NCI-H146 (cell line): ENCODE measurements around the gene TTLL9.

ENCODE experiments used
- DNase-seq: peaks from one replicate; lab custom pipeline; 2025; lab: John Stamatoyannopoulos, UW

The TTLL9 gene

DNA sequence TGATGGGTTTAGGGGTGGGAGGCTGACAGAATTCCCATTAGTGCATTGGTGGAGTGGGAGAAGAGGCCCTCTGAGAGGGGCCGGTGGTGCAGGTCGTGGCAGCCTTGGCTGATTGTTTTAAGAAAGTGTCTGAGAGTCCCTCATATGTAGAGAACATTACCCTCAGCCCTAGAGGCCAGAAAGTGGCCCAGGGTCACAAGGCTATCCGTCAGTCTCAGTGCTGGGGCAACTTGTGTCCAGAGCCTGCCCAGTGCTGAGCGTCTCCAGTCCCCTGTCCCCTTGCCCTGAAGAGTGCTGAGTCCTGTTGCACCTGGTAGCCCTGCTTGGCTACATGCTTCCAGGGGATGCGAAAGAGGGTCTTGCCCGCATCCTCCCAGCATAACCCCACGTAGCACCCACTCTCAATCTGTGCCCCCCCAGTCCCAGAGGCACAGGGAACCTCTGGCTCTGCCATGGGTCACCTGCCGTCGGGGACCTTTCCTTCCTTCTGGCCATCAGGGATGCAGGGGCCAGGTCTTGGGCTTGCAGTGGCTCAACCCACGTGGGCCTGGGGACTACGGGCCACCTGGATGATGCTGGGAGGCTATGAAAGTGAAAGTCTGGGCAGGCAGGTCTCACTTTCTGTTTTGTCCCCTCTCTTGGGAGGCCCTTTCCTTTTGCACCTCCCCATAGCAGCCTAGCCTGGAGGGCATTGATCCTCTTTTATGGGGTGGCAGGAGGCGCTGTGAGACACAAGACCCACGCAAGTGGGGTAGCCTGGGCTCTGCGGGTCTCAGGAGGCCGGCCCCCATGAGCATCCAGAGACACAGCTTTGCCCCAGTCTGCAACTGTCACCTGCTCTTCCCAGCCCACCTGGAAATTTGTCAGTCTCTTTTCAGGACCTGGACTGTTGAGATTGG lies 12.3 kb upstream of the TTLL9 start:
- DNase-seq, result no peak

DNA sequence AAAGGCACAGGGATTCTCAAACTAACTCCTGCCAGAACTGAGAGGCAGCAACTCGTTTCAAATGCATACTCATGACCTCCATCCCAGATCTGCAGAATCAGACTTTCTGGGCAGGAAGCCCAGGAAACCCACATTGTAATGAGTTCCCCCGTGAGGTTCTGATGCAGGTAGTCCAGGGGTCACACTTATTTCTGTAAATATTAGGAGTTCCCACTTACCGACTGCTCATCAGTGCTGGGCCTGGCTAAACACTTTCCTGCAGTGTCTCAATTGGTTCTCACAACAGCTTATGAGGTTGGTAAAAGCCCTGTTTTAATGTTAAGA lies 11.7 kb upstream of the TTLL9 start:
- no peak for DNase-seq

- DNase-seq, result no peak
These were observed 11.0 kb upstream of the TTLL9 start for GRCh38 chr20:31859266-31859997.

GRCh38 chr20:31859998-31860380 lies 10.4 kb upstream of the TTLL9 start:
- DNase-seq, result no peak

DNA sequence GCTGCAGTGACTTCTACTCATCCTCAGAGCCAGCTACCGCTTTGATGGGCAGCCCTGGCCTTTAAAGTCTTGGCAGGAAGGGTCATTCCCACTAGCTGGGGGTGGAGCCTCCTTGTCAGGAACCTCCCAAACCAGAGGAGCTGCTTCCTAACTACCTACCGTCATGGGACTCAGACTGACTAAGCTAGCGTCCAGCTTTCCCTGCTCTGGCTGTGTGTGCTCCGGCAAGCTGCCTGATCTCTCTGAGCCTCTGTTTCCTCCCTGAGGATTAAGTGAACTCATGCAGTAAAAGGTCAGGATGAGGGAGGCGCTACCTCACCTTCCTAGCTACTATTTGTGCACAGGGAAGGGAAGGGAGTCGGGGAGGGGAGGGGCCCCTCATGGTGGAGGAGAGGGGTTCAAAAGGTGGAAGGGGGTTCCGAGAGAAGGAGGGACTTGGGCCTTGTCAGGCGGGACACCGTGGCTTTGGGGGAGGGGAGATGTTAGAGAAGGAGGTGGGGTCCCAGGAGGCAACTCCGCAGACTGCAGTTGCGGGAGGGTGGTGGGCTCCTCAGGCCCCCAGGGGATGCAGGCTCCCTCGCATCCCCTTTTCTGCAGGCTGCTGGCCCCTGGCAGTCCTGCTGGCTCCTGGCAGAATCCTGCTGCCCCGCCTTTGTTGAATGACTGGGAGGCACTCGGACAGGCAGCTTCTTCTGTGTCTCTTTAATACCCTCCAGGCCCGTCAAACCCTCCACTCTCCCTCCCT lies 9.9 kb upstream of the TTLL9 start:
- DNase-seq, result peak; percentile 35

GRCh38 chr20:31861135-31861384 lies 9.4 kb upstream of the TTLL9 start:
- peak; percentile 83 for DNase-seq

GRCh38 chr20:31861385-31862156 lies 8.9 kb upstream of the TTLL9 start:
- DNase-seq, result peak; percentile 96

- DNase-seq, result no peak
These were observed 8.3 kb upstream of the TTLL9 start for GRCh38 chr20:31862157-31862470.

GRCh38 chr20:31862506-31862905 lies 7.9 kb upstream of the TTLL9 start:
- DNase-seq, result no peak

- no peak for DNase-seq
These were observed 6.9 kb upstream of the TTLL9 start for GRCh38 chr20:31863296-31864085.

- no peak for DNase-seq
These were observed 5.7 kb upstream of the TTLL9 start for GRCh38 chr20:31864521-31865400.

GRCh38 chr20:31866221-31866620 lies 4.2 kb upstream of the TTLL9 start:
- DNase-seq, result no peak

DNA sequence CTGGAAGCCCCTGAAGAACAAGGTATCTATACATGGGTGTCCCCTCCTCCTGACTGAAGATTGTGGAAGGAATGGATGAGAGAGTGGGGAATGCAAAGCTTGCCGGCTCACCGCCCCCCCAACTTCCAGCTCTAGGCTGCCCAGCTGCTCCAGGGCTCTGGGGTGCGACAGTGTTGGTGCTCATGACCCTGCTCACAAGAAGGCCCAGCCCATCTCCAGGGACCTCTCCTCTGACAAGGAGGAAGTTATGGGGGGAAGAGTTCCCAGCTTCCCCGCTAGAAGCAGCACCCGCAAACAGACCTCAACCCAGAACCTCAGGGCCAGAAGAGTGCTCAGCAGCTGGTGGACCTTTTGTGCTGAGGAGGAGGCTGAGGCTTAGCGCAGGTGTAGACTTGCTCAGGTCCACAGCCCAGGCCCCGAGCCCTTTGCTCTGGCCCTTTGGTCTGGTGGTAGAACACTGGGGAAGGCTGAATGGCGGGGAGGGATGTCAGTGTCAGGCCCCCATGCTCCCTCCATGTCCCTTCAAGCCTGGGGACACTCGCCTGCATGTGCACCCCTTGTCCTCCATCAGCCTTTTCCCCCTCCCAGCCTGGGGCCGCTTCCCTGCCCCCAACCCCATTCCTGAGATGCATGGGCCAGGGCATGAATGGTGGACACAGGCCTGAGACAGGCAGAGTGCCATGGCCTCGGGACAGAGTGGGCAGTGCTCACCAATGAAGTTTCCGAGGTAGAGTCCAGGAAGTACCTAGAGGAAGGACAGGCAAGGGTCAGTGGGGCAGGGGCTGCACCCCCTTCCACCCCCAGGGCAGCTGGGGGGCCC lies 1.4 kb upstream of the TTLL9 start:
- DNase-seq, result no peak

- no peak for DNase-seq
These were observed 827 bp upstream of the TTLL9 start for GRCh38 chr20:31869673-31869941.

GRCh38 chr20:31870726-31871617 lies 538 bp downstream of the TTLL9 start:
- DNase-seq, result peak; percentile 50

- no peak for DNase-seq
These were observed 1.2 kb downstream of the TTLL9 start for GRCh38 chr20:31871618-31871954.

GRCh38 chr20:31872406-31872805 lies 2.0 kb downstream of the TTLL9 start:
- DNase-seq, result no peak

DNA sequence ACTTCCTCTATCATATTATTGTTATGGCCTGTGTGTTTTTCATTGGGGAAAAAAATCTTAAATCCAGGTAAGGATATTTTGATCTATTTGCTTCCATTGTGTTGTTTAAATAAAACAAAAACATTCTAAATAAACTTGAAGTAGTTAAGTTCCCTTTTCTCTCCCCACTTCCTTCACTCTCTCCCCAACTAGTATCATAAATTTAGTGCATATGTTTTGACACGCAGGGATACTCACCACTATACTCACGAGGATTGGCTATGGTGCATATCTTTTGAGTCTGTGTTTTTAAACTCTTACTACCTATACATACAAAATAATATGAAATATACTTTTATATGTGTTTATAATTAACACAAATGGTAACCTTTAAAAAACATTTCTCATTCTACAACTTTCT lies 5.2 kb downstream of the TTLL9 start:
- no peak for DNase-seq

GRCh38 chr20:31877684-31878083 lies 7.2 kb downstream of the TTLL9 start:
- DNase-seq, result no peak
